Kidney epithelial cell (primary cell): ENCODE measurements around the gene ULK4. TPM values are rescaled to one million over a fixed set of nuclear protein-coding genes. Genes with fewer than 3 reads are reported as not detected.

Experiments
- DNase-seq: peaks from one replicate; pipeline ENCODE4 v3.0.0-alpha.2; 2010; ENCODE audit warnings: low read depth
- H3K27me3 ChIP-seq: 2 replicates; pipeline ENCODE4 v1.6.0; 2011; ENCODE audit warnings: low read length; ENCODE audit not compliant: control insufficient read depth, insufficient read depth
- H3K36me3 ChIP-seq: 2 replicates; pipeline ENCODE4 v1.5.1; 2011; ENCODE audit warnings: low read length; ENCODE audit not compliant: control insufficient read depth, insufficient read depth
- H3K4me3 ChIP-seq: 2 replicates; pipeline ENCODE4 v1.5.1; 2011; ENCODE audit warnings: low read depth, mild to moderate bottlenecking, control low read depth, low read length
- total RNA-seq: library from RNA; depleted of rRNA; stranded (reverse); fragments of >200 nt; gene quantifications from 2 replicates; pipeline ENCODE4 v1.2.3, GENCODE V29; 2015
- TF ChIP-seq, protein P1 (sequence below): IDR thresholded peaks from 2 replicates; pipeline ENCODE4 v1.5.1; 2011; ENCODE audit warnings: mild to moderate bottlenecking, moderate library complexity, low read length, control low read depth, inconsistent platforms; ENCODE audit not compliant: insufficient read depth, poor library complexity, severe bottlenecking

Gene ULK4
- total RNA-seq, 1 donor from 2014 or later = 18.3 TPM

DNA sequence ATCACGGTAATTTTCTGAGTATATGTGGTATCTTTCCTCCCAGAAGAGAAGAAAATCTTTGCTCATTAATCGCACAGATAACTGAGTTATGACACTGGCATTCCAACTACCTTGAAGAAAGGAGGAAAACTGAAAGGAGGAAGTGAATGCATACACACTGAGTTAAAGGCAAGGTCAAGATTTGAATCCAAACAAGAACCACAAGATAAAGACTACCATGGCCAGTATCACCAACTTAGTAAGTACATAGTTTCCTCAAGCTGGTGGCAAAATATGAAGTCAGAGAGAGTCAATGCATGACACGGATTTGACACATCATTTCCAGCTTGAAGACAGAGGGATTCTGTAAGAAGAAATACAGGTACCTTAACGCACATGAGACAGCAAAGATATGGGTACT, 287.5 kb downstream of the ULK4 start:
- H3K36me3 ChIP-seq = no peaks in the 10 kb centered on the region
- H3K4me3 ChIP-seq = no peak overlapping the region

DNA sequence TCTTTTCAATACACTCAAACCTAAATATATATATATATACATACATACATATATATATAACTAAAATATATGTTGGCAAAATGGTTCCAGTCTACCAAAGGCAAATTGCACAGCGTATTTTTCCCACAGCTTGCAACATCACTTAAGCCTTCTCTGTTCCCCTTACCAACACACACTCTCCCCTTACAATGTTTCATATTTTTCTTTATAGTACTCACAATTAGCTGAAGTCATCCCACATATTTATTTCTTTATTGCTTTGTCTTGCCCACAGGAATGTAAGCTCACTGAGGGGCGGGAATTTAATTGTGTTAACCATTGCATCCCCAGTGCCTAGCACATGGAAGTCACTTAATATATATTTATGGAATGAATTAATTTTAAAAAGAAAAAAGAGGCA, 288.3 kb downstream of the ULK4 start:
- no peak overlapping the region for H3K4me3 ChIP-seq
- TF ChIP-seq, protein P1, sequence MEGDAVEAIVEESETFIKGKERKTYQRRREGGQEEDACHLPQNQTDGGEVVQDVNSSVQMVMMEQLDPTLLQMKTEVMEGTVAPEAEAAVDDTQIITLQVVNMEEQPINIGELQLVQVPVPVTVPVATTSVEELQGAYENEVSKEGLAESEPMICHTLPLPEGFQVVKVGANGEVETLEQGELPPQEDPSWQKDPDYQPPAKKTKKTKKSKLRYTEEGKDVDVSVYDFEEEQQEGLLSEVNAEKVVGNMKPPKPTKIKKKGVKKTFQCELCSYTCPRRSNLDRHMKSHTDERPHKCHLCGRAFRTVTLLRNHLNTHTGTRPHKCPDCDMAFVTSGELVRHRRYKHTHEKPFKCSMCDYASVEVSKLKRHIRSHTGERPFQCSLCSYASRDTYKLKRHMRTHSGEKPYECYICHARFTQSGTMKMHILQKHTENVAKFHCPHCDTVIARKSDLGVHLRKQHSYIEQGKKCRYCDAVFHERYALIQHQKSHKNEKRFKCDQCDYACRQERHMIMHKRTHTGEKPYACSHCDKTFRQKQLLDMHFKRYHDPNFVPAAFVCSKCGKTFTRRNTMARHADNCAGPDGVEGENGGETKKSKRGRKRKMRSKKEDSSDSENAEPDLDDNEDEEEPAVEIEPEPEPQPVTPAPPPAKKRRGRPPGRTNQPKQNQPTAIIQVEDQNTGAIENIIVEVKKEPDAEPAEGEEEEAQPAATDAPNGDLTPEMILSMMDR = no peak
- H3K27me3 ChIP-seq = no peaks in the 10 kb centered on the region
- no peaks in the 10 kb centered on the region for H3K36me3 ChIP-seq
- DNase-seq = no peak

More for the DNA sequence above, 287.5 kb downstream of the ULK4 start:
- no peaks in the 10 kb centered on the region for H3K27me3 ChIP-seq
- TF ChIP-seq, protein P1 = no peak
- DNase-seq = no peak

DNA sequence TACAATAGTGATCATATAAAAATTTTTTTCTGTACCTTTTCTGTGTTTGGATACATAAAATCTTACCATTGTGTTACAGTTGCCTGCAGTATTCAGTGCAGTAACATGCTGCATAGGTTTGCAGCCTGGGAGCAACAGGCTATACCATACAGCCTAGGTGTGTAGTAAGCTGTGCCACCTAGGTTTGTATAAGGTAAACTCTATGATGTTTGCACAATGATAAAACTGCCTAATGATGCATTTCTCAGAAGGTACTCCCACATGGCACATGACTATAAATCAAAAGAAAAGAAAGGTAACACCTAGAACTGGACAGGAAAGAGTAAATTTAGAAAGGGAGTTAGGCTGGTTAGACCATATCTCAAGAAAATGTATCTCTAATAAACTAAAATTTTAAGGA, 293.5 kb downstream of the ULK4 start:
- Histone ChIP-seq H3K36me3 (no peaks in the 10 kb centered on the region), H3K27me3 (no peaks in the 10 kb centered on the region), H3K4me3 (no peak overlapping the region)
- no peak for DNase-seq
- TF ChIP-seq, protein P1 = no peak

DNA sequence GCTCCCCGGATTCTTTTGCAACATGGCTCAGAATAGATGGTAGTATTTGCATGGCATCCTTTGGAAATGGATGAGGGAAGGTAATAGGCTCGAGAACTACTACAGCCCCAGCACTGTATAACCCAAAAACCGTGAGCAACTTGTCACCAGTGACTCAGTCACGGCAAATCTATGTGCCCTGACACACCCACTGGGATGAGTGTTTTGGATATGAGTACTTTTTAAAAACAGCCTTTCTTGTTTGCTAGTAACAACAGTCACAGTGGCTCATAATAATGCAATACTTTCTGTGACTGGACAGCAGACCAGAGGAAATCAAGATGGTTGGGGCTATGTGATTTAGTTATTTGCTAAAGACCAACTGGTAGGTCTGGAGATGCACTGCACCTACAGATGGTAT, 299.6 kb downstream of the ULK4 start:
- Histone ChIP-seq H3K4me3 (no peak overlapping the region), H3K27me3 (no peaks in the 10 kb centered on the region), H3K36me3 (no peaks in the 10 kb centered on the region)
- TF ChIP-seq, protein P1 = no peak
- DNase-seq = no peak

DNA sequence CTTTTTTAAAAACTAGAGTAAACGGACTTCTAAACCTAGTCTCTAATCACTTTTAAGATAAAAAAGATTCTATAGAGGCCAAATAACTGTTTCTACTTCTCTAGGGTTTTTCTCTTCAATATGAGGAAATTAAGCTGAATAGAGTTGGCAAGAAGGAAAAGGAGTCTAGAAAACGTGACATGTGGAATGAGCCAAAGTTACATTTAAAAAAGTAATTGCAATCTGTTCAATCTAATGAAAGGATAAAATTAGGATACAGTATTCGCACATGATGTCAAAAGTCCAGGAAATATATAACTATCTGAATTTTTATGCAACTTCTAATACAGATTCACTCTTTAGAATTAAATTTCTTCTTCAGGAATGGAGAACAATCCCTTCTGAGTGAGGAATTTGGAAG, 300.1 kb downstream of the ULK4 start:
- Histone ChIP-seq H3K36me3 (no peaks in the 10 kb centered on the region), H3K4me3 (no peak overlapping the region), H3K27me3 (no peaks in the 10 kb centered on the region)
- TF ChIP-seq, protein P1 = no peak
- no peak for DNase-seq

DNA sequence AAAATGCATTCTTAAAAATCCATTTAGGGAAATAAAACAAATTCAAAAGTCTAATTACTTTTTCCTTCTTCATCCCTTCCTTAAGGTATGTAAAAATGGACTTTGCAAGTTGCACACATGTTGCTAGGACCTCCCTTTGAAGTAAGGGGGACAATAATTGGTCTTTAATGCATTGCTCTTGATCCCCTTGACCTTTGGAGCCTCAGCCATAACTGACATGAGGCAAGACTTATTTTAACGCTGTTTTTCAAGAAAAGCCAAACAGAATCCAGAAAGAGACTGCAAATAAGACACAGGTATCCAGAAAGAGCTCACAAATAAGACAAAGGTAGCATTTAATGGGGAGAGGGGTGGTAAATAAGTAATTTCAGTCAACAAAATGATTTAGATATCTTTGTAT, 301.4 kb downstream of the ULK4 start:
- TF ChIP-seq, protein P1 = no peak
- H3K4me3 ChIP-seq = no peak overlapping the region
- no peaks in the 10 kb centered on the region for H3K27me3 ChIP-seq
- no peak for DNase-seq
- no peaks in the 10 kb centered on the region for H3K36me3 ChIP-seq
